NT2/D1 (cell line): ENCODE results near the gene DOLPP1.

Experiments used
- SUZ12 ChIP-seq: IDR thresholded peaks from 2 replicates; pipeline ENCODE4 v1.6.1; 2011; ENCODE audit not compliant: insufficient read length, insufficient read depth; ENCODE audit errors: extremely low read depth
- ZNF274 ChIP-seq: IDR thresholded peaks from 2 replicates; pipeline ENCODE4 v1.6.1; 2011; ENCODE audit warnings: mild to moderate bottlenecking, low read depth, low read length

- TF ChIP-seq ZNF274, result no peak
- no peak for TF ChIP-seq SUZ12
Observed at GRCh38 chr9:129076640-129077037, 4.3 kb upstream of the DOLPP1 start.
